ELR (cell line): ENCODE measurements around the gene TEKT3.

Experiments used
- DNase-seq: peaks from one replicate; pipeline ENCODE4 v3.0.0-alpha.2; 2015; ENCODE audit warnings: low read depth

Gene TEKT3

DNA sequence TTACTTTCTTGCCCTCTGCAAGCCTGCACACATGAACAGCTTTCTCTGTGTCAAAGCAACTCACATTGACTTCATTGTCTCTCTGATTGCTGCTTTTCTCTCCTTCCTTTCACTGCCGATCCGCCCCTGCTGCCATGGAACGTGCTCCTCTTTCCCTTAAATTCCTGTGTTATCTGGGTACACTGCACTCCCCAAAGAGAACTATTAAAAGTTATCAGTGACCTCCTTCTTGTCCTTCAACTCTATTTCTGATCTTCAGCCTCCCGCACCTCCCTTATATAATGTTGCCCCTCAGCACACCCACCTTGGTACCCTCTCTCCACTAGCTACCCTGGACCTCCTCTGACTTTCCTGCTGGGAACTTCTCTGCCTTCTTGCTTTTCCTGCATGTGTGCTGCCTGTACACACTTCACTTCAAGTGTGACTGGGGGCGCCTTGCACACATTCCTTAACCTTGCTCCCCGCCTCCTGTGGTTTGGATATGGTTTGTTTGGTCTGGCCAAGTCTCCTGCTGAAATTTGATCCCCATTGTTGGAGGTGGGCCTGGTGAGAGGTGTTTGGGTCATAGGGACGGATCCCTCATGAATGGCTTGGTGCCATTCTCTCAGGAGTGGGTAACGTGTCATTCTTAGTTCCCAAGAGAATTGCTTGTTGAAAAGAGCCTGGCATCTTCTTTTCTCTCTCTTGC lies 49.6 kb downstream of the TEKT3 start:
- DNase-seq: no peak

DNA sequence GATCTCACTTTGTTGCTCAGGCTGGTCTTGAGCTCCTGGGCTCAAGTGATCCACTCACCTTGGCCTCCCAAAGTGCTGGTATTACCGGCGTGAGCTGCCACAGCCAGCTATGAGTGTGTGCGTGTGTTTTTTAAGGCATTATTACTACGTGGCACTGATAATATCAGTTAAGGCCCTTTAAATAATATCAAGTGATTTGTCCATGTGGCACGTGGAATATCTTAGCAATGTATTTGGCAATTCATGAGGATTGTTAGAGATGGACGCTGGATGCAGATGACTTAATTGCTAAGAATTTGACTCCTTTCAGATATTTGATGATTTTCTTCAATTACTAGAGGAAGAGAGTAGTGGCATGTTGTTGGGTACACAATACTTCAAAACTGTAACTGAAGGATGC lies 50.8 kb downstream of the TEKT3 start:
- peak; percentile 34 for DNase-seq

DNA sequence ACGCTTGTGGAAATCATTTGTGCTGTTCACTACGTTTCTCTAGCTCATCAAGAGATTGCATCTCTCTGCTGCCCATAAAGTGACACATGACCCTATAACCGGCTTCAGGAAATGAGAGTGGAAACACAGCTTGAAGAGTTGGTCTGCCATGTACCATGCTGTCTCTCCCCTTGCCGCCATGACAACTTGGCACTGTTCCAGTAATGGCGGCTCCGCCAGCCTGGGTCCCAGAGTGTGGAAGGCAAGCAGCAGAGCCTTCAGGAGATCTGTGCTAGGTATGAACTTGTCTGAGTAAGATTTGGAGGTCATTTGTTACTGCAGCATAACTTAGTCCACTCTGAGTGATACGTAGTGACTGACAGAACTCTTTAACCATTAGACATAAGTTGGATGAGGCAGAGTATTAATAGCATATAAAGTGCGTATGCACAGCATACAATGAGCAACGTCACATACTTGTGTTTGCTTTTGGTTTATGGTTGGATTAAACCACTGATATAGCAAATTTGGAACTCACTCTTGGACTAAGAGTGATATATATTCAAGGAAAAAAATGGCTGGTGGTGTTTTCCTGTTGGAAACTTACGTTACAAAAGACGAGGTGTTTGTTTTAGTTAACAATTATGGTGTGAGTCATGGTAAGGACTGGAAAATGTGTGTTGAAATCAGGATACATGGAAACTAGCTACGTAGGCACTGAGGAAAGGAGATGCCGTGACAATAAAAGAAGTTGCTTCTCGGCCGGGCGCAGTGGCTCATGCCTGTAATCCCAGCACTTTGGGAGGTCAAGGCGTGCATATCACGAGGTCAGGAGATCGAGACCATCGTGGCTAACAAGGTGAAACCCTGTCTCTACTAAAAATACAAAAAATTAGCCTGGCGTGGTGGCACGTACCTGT lies 51.9 kb downstream of the TEKT3 start:
- DNase-seq: peak; percentile 42

DNA sequence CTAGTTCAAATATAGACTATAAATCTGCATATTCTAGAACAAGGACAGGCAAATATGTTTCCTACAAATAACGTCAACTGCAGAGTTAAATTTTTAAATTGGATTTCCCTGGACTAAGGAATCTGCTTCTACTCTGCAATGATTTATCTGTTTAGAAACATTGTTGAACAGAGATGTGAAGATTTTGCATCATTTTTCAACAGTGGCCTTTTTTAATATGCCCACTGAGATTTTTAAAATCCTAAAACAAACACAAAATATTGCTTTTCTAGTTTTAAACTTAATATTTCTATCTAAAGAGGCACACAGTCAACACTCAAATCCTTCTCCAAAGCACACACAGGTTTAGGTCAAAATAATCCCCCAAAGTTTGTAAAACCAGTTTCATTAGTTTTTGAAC lies 52.5 kb downstream of the TEKT3 start:
- DNase-seq: no peak

GRCh38 chr17:15287538-15288267 lies 53.7 kb downstream of the TEKT3 start:
- no peak for DNase-seq

DNA sequence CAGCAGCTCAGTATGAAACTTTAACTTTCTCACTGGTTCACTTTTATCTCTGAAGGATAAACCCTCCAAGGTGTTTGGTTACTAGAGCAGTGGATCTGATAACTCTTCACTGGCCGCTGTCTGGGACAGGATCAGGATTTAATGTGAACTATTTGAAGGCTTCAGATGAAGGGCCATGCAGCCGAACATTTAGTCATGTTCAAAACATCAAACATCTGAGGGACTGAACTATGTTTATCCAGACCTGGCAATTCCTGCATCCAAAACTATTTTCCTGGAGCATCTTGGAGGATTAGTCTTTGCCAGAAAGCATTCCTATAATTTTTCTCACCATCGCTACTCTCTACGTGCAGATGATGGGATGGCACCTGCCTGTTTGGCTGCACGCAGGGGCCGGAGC lies 55.9 kb downstream of the TEKT3 start:
- DNase-seq: no peak

GRCh38 chr17:15284537-15284936 lies 56.9 kb downstream of the TEKT3 start:
- no peak for DNase-seq

DNA sequence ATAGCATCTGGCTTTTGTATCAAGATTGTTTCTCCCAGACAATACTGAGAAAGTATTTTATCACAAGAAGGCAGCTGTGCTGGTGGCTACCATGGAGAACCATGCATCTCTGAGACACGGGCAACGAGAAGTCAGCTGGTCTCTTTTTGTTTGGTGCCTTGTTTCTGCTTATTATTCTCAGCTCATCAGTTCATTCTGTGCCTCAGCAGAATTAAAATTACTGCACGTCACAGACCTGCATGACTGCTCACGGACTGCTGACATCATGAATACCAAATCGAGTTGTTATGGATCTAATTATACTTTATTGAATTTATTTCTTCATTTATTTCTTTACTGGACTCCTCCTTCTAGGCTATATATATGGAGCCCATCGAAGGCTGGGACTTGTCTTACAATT lies 57.3 kb downstream of the TEKT3 start:
- no peak for DNase-seq

- DNase-seq: no peak
Measured at GRCh38 chr17:15281909-15282308, 59.5 kb downstream of the TEKT3 start.

DNA sequence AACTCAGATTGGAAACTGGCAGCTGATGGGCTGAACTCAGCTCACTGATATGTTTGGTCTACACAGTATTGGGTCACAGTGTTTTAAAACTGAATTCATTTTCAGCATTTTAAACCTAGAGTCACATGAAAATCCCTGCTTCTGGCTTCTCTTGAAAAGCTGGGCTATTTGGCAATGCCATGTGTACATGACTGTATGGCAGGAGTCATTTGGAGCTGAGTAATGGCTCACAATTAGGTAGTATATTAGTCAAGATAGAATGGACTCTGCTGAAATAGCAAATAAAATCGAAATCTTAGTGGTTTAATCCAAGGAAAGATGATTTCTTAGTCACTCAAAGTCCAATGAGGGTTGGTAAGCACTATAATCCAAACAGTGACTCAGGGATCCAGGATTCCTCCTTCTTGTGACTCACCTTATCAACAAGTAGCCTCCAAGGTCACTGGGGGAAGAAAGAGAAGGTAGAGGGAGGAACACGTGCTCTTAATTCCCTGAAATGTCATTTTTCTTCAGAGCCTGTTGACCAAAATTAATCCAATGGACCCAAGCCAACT lies 62.4 kb downstream of the TEKT3 start:
- DNase-seq: peak; percentile 98

DNA sequence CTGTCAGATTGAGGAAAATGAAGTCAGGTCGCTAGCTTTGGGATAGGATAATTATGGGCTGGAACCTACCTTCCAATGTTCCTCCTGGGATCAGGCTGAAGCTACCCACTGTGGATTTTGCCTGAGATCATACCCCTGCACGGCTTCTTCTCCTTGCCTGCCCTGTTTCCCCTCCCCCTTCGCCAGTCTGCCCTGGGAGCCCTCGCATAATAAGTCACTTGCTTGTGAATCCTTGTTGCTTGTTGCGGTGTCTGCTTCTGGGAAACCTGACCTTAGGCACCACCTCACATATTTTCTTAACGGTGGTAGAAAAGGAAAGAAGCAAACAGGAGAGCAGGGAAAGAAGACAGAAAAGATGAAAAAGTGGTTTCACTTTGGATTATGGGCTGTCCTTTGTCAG lies 63.0 kb downstream of the TEKT3 start:
- no peak for DNase-seq

DNA sequence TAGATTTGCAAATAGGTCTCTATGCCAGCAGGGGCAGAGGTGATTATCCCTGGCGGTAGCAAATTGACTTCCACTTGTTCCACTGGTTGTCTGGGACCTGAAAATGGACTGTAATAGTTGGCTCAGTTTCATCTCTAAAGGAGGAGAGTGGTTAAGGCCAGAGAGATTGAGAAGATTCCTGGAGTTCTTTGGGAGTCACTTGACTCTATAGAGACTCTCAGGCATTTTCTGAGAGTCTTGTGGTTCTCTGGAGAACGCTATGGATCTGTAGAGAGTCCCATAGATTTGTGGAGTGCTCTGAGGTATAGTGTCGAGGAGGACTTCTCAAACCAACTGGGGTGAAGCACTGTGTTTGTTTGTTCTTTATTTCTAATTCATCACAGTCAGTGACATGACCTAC lies 67.4 kb downstream of the TEKT3 start:
- no peak for DNase-seq

- peak; percentile 96 for DNase-seq
Measured at GRCh38 chr17:15273141-15273793, 68.1 kb downstream of the TEKT3 start.

GRCh38 chr17:15271741-15272140 lies 69.7 kb downstream of the TEKT3 start:
- DNase-seq: no peak

- no peak for DNase-seq
Measured at GRCh38 chr17:15270628-15271381, 70.6 kb downstream of the TEKT3 start.

DNA sequence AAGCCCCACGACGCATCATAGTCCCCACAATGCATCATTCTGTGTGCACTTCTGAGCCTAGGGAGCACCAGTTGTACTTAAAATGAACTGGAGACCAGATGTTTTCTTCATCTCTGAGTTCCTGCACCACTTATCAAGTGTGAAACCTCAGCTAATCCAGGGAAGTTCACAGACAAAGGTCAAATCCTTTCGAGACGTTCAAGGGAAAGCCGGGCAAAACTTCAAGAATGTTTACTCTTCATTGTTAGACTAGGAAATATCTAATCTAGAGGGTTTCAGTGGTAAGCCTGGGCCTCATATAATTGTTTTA lies 71.7 kb downstream of the TEKT3 start:
- no peak for DNase-seq

DNA sequence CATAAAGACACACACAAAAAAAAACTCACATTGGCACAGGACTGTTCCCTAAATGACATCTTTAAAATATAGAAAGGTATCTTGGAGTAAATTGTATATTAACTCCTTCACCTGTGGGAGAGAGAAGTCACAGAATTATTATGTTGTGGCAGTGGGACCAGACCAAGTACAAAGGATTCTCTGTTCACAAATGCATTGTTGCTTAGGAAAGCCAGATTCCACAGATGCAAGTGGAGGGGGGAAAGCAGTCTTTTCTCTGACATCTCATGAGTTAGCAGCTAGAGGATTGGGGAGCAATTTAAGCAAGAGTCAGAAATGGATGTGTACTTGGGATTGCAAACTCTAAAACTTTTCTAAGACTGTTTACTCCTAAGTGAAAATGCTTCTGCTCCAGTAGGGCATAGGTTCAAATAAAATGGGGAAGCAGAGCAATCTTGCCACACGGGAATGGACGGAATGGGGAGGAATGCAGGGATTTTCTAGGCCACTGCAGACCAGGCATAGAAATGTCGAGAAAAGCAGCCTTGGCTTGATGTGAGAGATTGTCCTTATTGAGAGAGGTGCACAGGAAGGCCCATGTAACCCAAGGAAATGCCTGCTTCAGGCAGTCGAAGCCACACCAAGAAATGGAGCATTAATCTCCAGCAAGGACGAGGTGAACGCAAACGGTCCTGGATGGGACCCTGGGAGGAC lies 72.2 kb downstream of the TEKT3 start:
- DNase-seq: no peak

GRCh38 chr17:15268461-15268860 lies 72.9 kb downstream of the TEKT3 start:
- DNase-seq: no peak

GRCh38 chr17:15267996-15268395 lies 73.4 kb downstream of the TEKT3 start:
- no peak for DNase-seq

GRCh38 chr17:15266325-15267125 lies 74.9 kb downstream of the TEKT3 start:
- no peak for DNase-seq
